ENCODE results near the gene SPTBN4.

SPTBN4 gene

GRCh38 chr19:40464059-40465024 is 2.5 kb upstream of the SPTBN4 start (continued):
- TF ChIP-seq ZXDB (tag by site-specific recombination; IDR thresholded peaks at IDR 0.05), result peak; percentile 50; the same call in 1 of the 2 replicates
- TF ChIP-seq ZNF830 (tag by site-specific recombination; IDR thresholded peaks at IDR 0.05; ENCODE audit: low read depth), result no peak
- peak; percentile 43 for TF ChIP-seq ZFP69B (tag by site-specific recombination; IDR thresholded peaks at IDR 0.05)
- TF ChIP-seq, protein P1, sequence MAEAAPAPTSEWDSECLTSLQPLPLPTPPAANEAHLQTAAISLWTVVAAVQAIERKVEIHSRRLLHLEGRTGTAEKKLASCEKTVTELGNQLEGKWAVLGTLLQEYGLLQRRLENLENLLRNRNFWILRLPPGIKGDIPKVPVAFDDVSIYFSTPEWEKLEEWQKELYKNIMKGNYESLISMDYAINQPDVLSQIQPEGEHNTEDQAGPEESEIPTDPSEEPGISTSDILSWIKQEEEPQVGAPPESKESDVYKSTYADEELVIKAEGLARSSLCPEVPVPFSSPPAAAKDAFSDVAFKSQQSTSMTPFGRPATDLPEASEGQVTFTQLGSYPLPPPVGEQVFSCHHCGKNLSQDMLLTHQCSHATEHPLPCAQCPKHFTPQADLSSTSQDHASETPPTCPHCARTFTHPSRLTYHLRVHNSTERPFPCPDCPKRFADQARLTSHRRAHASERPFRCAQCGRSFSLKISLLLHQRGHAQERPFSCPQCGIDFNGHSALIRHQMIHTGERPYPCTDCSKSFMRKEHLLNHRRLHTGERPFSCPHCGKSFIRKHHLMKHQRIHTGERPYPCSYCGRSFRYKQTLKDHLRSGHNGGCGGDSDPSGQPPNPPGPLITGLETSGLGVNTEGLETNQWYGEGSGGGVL (tag by site-specific recombination; IDR thresholded peaks at IDR 0.05), result peak; percentile 48; the same call in 1 of the 2 replicates
- TF ChIP-seq ZNF530 (tag by site-specific recombination; IDR thresholded peaks at IDR 0.05; ENCODE audit: low read depth), result no peak
- no peak for TF ChIP-seq EGR2 (tag by site-specific recombination; IDR thresholded peaks at IDR 0.05; ENCODE audit: low read depth)
- TF ChIP-seq PRDM6 (tag by site-specific recombination; IDR thresholded peaks at IDR 0.05), result no peak; the same call in 1 of the 2 replicates
- TF ChIP-seq ZNF391 (tag by site-specific recombination; IDR thresholded peaks at IDR 0.05; ENCODE audit: borderline replicate concordance, low read depth), result 0 out of 2 replicates have a peak, but pooled peaks have one; percentile 81
- no peak for TF ChIP-seq ZNF473 (tag by site-specific recombination; IDR thresholded peaks at IDR 0.05)
- no peak for TF ChIP-seq ZNF112 (tag by site-specific recombination; IDR thresholded peaks at IDR 0.05)
- TF ChIP-seq ZNF433 (tag by site-specific recombination; IDR thresholded peaks at IDR 0.05; ENCODE audit: low read depth), result no peak
- TF ChIP-seq ZNF274 (IDR thresholded peaks at IDR 0.05; ENCODE audit: low read length), result no peak
- TF ChIP-seq ZNF274 (tag by site-specific recombination; IDR thresholded peaks at IDR 0.05; ENCODE audit: borderline replicate concordance), result 0 out of 2 replicates have a peak, but pooled peaks have one; percentile 27
- no peak for TF ChIP-seq ZNF449 (tag by site-specific recombination; IDR thresholded peaks at IDR 0.05)
- TF ChIP-seq SCRT2 (tag by site-specific recombination; IDR thresholded peaks at IDR 0.05), result no peak
- TF ChIP-seq PRDM2 (tag by site-specific recombination; IDR thresholded peaks at IDR 0.05; ENCODE audit: borderline replicate concordance), result 0 out of 2 replicates have a peak, but pooled peaks have one; percentile 23
- no peak for TF ChIP-seq ZNF221 (tag by site-specific recombination; IDR thresholded peaks at IDR 0.05; ENCODE audit: borderline replicate concordance)
- no peak; the same call in 1 of the 2 replicates for TF ChIP-seq TSHZ1 (tag by site-specific recombination; IDR thresholded peaks at IDR 0.05; ENCODE audit: borderline replicate concordance)
- no peak for TF ChIP-seq ZSCAN4 (tag by site-specific recombination; IDR thresholded peaks at IDR 0.05)
- TF ChIP-seq ZNF664 (tag by site-specific recombination; IDR thresholded peaks at IDR 0.05), result no peak
- TF ChIP-seq BCL11A (tag by site-specific recombination; IDR thresholded peaks at IDR 0.05; ENCODE audit: low read depth), result 0 out of 2 replicates have a peak, but pooled peaks have one; percentile 27

Measured in HEK293 (cell line).